Activated CD8-positive, alpha-beta memory T cell treated with anti-CD3 and anti-CD28 coated beads, Interleukin-2, amount 50 U/mL, for 4 hours (primary cell): Measurements from ENCODE around the gene PCDHGB3.
"Not testable (repeated sequence)": the region's sequence is repeated elsewhere in the genome, so short reads cannot be mapped to it uniquely, and the experiment has no call there.

Source experiments
- DNase-seq: peaks from one replicate; pipeline ENCODE4 v3.0.0-alpha.2; 2020

PCDHGB3 gene

DNA sequence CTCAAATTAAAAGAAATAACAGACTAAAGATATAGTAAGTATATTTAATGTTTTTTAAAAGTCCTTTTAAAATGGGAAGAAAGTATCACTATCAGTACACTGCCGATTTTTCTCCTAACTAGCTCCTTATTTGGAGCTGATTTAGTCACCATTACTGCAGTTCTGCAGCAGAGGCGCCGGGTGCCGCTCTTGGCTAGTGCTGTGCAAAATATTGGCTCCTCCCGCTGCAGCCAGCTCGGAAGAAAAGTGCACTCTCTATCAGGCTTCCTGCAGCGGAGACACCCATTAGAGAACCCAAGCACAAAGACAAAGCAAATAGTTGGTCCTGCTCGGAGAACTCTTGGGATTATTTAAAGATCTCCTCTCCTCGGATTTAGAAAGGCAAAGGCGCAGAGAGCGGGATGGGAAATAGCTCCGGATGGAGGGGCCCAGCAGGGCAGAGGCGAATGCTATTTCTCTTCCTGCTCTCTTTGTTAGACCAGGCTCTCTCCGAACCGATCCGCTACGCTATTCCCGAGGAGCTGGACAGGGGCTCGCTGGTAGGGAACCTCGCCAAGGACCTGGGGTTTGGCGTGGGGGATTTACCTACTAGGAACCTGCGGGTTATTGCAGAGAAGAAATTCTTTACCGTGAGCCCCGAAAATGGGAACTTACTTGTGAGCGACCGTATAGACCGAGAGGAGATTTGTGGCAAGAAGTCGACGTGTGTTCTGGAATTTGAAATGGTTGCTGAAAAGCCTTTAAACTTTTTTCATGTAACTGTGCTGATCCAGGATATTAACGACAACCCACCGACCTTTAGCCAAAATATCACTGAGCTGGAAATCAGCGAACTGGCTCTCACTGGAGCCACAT, at the start of gene PCDHGB3:
Gene PCDHGB3, plus strand, starts transcription at position 249 of the 855 bp plus-strand sequence. Its CDS starts 153 bp downstream, at position 402.
- no peak for DNase-seq

DNA sequence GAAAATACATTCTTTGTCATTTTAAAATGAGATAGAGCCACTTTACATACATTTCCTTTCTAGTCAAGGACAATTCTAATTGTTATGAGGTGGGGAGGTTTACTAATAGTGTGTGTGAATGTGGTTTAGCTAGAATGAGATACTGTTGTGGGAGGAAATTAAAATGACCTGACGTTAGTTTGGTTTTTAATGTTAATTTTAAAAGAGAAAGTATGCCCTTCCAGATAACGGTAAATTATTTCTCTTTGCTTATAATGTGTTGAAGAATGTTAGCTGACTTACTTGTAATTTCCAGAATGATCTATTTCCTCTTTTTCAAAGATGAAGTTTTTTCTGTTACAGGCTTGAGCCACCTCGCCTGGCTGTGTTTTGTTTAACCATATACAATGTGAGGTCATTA, 47.8 kb upstream of the PCDHGB3 start:
- DNase-seq: no peak

DNA sequence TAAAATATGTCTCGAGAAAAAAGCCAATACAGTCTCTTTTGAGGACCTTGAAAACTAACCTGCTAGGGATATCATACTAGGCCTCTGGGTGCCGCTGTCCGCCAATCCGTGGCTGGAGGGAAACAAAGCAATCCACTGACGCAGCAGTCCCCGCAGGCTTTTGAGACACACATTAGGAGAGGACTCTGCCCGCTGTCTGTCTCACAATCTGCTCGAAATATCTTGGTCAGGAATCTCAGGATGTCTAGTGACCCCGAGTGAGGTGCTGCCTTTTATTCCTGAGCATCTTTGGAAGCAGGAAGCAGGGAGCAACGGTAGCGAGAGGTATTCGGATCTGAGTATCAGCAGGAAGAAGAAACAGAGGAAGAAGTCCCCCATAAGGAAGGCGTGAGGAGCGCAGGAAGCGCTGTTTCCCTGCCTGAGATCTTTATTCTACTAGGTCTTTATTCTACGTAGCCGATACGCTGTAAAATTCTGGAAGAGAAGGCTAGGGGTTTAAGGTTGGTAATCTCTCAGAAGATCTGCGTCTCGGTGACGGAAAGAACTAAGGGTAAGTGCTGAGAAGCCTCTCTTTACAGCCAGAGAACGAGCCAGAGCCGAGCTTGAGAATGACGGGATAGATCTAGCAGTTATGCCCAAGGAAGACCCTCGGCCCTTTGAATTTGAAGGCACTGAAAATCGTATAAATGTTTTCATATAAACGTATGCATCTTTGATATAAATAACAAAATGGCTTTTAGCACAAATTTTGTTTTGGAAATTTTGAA, 43.8 kb upstream of the PCDHGB3 start:
- DNase-seq: peak; percentile 66

DNA sequence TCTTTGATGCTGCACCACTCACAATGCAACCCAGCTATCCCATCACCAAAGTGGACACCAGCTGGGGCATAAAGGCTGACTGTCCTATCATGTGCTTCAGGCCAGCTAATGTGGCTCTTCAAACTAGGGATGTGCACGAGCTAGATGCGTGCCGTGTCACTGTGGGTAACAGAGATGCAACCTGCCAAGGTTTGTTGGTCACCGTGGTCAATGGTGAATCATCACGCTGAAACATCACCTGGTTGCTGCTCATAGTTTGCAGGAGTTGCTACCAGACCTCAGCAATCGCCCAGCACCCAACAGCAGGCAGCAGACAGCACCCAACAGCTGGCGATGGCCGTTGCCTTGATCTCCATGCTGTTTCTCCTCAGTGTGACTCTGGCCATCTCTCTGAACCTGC, 41.8 kb upstream of the PCDHGB3 start:
- no peak for DNase-seq

DNA sequence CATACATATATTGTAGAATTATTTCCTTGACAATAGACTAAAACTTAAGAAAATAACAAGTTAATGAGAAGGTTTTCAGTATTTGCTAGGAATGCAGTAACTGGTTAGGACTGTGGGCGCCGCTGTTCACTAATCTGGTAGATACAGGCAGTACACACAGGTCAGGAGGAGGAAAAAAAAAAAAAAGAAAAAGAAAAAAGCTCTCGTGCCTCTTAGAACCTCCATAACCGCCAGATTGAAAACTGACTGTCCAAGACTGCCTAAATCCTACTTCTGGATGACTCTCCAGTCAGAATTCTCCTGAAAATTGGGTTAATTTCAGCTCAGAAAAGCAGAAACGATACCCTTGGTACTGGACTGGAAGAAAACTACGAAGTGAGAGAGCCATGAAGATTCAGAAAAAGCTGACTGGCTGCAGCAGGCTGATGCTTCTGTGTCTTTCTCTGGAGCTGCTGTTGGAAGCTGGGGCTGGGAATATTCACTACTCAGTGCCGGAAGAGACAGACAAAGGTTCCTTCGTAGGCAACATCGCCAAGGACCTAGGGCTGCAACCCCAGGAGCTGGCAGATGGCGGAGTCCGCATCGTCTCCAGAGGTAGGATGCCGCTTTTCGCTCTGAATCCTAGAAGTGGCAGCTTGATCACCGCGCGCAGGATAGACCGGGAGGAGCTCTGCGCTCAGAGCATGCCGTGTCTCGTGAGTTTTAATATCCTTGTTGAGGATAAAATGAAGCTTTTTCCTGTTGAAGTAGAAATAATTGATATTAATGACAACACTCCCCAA, 39.6 kb upstream of the PCDHGB3 start, which contains the start of gene PCDHGA1:
Gene PCDHGA1, plus strand, starts transcription at position 216 of the 782 bp plus-strand sequence.
- no peak for DNase-seq

DNA sequence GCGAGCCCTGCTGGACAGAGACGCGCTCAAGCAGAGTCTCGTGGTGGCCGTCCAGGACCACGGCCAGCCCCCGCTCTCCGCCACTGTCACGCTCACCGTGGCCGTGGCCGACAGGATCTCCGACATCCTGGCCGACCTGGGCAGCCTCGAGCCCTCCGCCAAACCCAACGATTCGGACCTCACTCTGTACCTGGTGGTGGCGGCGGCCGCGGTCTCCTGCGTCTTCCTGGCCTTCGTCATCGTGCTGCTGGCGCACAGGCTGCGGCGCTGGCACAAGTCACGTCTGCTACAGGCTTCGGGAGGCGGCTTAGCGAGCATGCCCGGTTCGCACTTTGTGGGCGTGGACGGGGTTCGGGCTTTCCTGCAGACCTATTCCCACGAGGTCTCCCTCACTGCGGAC, 37.5 kb upstream of the PCDHGB3 start:
- DNase-seq: not testable (repeated sequence)

DNA sequence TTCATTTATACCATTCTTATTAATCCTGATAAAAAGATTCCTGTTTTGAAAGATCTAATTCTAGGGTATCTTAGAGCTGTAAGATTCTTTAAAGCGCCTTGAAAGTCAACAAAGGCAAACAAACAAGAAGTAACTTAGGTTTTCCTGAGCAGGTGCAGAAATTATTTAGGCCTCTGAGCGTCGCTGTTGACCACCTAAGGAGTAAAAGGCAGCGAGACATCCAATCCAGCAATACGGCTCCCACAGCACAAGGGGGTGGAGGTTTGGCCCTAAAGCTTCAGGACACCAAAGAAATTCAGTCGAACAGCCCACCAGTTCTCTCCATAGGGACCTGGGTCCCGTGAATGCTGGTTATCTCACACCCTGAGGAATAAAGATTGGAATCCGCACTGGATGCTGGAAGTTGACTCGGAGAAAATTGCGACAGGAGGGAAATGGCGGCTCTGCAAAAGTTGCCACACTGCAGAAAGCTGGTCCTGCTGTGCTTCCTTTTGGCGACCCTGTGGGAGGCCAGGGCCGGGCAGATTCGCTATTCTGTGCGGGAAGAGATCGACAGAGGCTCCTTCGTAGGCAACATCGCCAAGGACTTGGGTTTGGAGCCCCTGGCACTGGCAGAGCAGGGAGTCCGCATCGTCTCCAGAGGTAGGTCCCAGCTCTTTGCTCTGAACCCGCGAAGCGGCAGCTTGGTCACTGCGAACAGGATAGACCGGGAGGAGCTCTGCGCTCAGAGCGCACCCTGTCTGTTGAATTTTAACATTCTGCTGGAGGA, 31.3 kb upstream of the PCDHGB3 start, which contains the start of gene PCDHGA2:
Gene PCDHGA2, plus strand, starts transcription at position 223 of the 769 bp plus-strand sequence.
- DNase-seq: no peak

DNA sequence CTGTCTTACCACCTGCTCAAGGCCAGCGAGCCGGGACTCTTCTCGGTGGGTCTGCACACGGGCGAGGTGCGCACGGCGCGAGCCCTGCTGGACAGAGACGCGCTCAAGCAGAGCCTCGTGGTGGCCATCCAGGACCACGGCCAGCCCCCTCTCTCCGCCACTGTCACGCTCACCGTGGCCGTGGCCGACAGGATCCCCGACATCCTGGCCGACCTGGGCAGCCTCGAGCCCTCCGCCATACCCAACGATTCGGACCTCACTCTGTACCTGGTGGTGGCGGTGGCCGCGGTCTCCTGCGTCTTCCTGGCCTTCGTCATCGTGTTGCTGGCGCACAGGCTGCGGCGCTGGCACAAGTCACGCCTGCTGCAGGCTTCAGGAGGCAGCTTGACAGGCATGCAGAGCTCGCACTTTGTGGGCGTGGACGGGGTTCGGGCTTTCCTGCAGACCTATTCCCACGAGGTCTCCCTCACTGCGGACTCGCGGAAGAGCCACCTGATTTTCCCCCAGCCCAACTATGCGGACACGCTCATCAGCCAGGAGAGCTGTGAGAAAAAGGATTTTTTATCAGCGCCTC, 29.2 kb upstream of the PCDHGB3 start:
- not testable (repeated sequence) for DNase-seq

DNA sequence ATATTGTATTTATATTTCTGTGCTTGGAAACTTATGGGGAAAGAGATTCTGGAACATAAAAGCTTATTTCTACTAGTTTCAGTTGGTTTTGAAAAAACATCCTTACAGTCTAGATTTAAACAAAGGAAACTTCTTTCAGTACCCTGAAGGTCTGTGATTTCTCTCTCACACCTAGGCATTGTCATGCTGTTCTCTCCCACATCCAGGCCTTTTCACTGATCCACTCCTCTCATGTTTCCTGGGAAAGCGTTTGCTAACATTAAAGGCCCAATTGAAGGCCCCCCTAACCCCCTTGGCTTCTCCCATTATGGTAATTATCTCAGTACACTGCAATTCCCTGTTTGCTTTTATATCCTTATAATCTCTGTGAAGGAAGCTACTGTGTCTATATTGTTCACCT, 27.3 kb upstream of the PCDHGB3 start:
- no peak for DNase-seq

DNA sequence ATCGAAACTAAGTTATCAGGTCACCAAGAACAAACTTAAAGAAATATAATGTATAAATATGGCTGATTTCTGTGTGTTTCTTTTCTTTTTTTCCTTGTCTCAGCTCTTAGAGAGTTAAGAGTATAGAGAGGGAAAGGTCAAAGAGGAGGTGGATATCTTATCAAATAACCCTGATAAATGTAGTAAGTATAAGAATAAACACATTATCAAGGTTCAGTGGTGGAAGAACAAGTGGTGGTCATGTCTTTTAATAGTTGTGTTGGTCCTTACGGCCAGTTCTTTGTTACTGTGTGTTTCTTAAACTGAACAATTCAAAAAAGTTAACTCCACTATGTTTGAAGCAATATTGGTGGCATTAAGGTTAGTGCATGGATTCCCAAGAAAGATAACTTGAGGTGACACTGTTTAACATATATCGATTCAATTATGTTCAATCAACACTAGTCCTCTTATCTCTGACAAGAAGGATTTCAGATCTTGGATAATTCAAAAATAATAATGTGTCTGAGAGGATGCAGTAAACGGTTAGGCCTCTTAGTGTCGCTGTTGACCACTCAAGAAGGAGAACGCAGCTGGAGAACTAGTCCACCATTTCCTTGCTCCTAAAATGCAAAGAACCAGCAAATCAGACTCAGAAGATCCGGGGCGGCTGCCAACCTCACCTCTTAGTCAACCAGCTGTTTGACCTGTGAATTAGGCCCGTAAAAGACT, 26.6 kb upstream of the PCDHGB3 start, which contains the start of gene PCDHGA3:
Gene PCDHGA3, plus strand, starts transcription at position 588 of the 711 bp plus-strand sequence. CDS start 205 bp downstream, outside the sequence.
- no peak for DNase-seq

DNA sequence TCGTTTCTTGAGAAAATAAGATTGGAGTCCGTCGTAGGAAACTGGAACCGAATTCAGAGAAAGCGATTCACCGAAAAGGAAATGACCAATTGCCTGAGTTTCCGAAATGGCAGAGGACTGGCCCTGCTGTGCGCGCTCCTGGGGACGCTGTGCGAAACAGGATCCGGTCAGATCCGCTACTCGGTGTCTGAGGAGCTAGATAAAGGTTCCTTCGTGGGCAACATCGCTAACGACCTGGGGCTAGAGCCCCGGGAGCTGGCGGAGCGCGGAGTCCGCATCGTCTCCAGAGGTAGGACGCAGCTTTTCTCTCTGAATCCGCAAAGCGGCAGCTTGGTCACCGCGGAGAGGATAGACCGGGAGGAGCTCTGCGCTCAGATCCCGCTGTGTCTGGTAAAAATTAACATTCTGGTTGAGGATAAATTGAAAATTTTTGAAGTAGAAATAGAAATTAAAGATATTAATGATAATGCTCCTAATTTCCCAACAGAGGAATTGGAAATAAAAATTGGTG, 26.0 kb upstream of the PCDHGB3 start:
- DNase-seq: no peak

DNA sequence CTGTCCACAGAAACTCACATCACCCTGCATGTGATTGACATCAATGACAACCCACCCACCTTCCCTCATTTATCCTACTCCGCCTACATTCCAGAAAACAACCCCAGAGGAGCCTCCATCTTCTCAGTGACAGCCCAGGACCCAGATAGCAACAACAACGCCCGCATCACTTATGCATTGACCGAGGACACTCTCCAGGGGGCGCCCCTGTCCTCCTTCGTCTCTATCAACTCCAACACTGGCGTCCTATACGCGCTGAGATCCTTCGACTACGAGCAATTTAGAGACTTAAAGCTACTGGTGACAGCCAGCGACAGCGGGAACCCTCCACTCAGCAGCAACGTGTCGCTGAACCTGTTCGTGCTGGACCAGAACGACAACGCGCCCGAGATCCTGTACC, 24.7 kb upstream of the PCDHGB3 start:
- no peak for DNase-seq

DNA sequence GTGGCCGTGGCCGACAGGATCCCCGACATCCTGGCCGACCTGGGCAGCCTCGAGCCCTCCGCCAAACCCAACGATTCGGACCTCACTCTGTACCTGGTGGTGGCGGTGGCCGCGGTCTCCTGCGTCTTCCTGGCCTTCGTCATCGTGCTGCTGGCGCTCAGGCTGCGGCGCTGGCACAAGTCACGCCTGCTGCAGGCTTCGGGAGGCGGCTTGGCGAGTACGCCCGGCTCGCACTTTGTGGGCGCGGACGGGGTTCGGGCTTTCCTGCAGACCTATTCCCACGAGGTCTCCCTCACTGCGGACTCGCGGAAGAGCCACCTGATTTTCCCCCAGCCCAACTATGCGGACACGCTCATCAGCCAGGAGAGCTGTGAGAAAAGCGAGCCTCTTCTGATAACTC, 24.0 kb upstream of the PCDHGB3 start:
- DNase-seq: not testable (repeated sequence)

DNA sequence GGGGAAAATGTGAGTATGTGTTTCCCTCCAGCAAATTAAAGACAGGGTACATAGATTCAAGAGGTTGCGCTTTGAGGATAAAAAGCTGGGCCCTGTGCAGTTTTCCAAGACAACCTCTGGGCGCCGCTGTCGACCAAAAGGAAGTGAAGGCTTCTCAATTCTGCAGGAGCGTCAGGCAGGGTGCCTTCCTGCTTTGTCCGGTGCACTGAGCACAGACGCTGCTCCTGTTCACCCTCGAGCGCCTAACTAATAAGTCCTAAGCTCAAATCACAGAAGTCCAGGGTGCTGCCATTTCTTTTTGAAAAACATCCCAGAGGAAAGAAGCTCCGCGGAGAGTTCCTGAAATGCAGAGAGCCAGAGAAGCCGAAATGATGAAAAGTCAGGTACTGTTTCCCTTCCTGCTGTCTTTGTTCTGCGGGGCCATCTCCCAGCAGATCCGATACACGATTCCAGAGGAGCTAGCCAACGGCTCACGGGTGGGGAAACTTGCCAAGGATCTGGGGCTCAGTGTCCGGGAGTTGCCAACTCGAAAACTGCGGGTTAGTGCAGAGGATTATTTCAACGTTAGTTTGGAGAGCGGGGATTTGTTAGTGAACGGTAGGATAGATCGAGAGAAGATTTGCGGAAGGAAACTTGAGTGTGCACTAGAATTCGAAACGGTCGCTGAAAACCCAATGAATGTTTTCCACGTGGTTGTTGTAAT, 20.0 kb upstream of the PCDHGB3 start, which contains the start of gene PCDHGB1:
Gene PCDHGB1, plus strand, starts transcription at position 183 of the 703 bp plus-strand sequence. Its CDS starts 162 bp downstream, at position 345.
- DNase-seq: no peak

DNA sequence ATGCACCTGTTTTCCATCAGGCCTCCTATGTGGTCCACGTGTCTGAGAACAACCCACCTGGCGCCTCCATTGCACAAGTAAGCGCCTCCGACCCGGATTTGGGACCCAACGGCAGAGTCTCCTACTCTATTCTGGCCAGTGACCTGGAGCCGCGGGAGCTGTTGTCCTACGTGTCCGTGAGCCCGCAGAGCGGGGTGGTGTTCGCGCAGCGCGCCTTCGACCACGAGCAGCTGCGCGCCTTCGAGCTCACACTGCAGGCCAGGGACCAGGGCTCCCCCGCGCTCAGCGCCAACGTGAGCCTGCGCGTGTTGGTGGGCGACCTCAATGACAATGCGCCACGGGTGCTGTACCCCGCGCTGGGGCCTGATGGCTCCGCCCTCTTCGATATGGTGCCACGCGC, 18.5 kb upstream of the PCDHGB3 start:
- no peak for DNase-seq

DNA sequence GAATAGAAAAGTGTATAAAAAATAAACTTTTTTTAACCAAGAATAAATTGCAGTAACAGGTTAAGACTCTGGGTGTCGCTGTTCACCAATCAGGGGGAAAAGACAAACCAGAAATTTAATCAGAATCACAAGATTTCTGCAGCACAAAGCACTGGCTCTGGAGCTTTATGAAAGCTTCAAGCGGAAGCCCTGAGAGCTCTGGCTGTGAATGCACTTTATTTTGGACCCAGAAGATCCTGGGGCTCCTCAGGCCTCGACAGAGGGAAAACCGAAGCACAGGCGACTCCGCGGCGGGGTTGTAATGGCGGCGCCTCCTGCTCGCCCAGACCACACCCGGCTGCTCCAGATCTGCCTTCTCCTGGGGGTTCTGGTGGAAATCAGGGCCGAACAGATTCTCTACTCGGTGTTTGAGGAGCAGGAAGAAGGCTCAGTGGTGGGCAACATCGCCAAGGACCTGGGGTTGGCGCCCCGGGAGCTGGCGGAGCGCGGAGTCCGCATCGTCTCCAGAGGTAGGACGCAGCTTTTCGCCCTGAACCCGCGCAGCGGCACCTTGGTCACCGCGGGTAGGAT, 15.1 kb upstream of the PCDHGB3 start, which contains the start of gene PCDHGA4:
Gene PCDHGA4, plus strand, starts transcription at position 122 of the 570 bp plus-strand sequence. Its CDS starts 87 bp downstream, at position 209.
- DNase-seq: no peak

DNA sequence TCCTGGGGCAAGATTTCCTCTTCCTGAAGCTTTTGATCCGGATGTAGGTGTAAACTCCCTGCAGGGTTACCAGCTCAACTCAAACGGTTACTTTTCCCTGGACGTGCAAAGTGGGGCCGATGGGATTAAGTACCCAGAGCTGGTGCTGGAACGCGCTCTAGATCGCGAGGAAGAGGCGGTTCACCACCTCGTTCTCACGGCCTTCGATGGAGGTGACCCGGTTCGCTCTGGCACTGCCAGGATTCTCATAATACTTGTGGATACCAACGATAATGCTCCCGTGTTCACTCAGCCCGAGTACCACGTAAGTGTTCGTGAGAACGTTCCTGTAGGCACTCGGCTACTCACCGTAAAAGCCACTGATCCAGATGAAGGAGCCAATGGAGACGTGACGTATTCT, 14.4 kb upstream of the PCDHGB3 start:
- DNase-seq: no peak

DNA sequence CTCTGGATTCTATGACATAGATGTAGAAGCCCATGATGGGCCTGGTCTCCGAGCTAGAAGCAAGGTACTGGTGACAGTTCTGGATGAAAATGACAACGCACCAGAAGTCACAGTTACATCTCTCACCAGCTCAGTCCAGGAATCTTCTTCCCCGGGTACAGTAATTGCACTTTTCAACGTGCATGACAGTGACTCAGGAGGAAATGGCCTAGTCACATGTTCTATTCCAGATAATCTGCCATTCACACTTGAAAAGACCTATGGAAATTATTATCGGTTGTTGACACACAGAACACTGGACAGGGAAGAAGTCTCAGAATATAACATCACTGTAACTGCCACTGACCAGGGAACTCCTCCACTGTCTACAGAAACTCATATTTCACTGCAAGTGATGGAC, 13.9 kb upstream of the PCDHGB3 start:
- no peak for DNase-seq

DNA sequence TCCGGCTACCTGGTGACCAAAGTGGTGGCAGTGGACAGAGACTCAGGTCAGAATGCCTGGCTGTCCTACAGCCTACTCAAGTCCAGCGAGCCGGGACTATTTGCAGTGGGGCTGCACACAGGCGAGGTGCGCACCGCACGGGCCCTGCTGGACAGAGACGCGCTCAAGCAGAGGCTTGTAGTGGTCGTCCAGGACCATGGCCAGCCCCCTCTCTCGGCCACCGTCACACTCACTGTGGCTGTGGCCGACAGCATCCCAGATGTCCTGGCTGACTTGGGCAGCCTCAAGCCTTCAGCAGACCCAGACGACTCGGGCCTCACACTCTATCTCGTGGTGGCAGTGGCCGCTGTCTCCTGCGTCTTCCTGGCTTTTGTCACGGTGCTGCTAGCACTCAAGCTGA, 13.1 kb upstream of the PCDHGB3 start:
- no peak for DNase-seq
